Dendritic cell treated with granulocyte-macrophage colony-stimulating factor and Interleukin-4, amounts not matched to agents 40 ng/mL and 50 ng/mL, for 4 days (primary cell): ENCODE data around the gene ABAT.
A peak's percentile ranks its signal among the peaks of the same experiment; 100 is the strongest.

Source experiments
- H3K27ac Mint-ChIP-seq: one replicate; pipeline ENCODE4 v1.8.0; 2022; ENCODE audit warnings: mild to moderate bottlenecking, mixed read lengths
- H3K27me3 Mint-ChIP-seq: one replicate; pipeline ENCODE4 v1.8.0; 2022; ENCODE audit warnings: mild to moderate bottlenecking, mixed read lengths
- H3K36me3 Mint-ChIP-seq: one replicate; pipeline ENCODE4 v1.8.0; 2022; ENCODE audit warnings: low read depth, mixed read lengths
- H3K4me1 Mint-ChIP-seq: one replicate; pipeline ENCODE4 v1.8.0; 2022; ENCODE audit warnings: low read depth, mixed read lengths
- H3K4me3 Mint-ChIP-seq: one replicate; pipeline ENCODE4 v1.8.0; 2022; ENCODE audit warnings: mild to moderate bottlenecking, moderate library complexity, mixed read lengths
- H3K9me3 Mint-ChIP-seq: one replicate; pipeline ENCODE4 v1.8.0; 2022; ENCODE audit warnings: mixed read lengths
- intact Hi-C: fragments of 100-400 bp; cut with micrococcal nuclease; formaldehyde crosslinking; loops from one replicate; pipeline ENCODE4 v1.15.0; 2022

The ABAT gene

DNA sequence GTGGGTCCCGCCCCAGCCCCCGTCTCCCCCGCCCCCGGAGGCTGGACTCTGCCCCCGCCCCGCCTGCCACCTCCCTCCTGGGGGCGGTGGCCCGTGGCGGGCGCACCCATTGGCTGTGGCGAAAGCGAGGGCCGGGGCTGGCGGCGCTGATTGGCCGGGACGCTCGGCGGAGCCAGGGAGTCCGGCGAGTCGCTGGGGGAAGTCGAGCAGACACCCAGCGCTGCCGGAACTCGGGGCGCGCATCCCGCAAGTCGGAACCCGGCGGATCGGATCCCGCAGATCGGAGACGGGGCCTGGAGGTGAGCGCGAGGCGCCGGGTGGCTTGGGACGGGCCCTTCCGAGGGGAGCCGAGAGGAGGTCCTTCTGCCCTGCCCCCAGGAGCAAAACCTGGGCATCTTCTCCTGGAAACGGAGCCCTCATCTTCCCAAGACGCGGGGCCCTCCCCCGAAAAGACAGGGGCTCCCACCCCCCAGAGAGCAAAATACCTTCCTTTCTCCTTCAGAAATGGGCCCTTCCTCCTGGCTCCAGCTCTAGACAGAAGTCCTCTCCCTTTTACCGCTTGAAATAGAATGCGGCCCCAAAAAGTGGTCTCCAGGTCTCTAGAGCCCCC, at the start of gene ABAT:
ABAT (plus strand) TSS at position 205 of the 610 bp plus-strand sequence. CDS start 61,123 bp downstream, outside the sequence.
- H3K27me3 Mint-ChIP-seq: peaks cover 4% of the 10 kb centered on the region
- H3K27ac Mint-ChIP-seq: peak within 1 kb of the TSS; percentile 77
- intact Hi-C loops: loop anchor here (2.0 kb wide), 1 partner anchor 122 kb away; the partner anchor contains the start of genes PMM2 and TMEM186
- peaks cover 3% of the 10 kb centered on the region for H3K9me3 Mint-ChIP-seq
- peak within 1 kb of the TSS; percentile 87 for H3K4me3 Mint-ChIP-seq
- peaks cover 22% of the 10 kb centered on the region for H3K4me1 Mint-ChIP-seq
- H3K36me3 Mint-ChIP-seq: peaks cover 34% of the 10 kb centered on the region

DNA sequence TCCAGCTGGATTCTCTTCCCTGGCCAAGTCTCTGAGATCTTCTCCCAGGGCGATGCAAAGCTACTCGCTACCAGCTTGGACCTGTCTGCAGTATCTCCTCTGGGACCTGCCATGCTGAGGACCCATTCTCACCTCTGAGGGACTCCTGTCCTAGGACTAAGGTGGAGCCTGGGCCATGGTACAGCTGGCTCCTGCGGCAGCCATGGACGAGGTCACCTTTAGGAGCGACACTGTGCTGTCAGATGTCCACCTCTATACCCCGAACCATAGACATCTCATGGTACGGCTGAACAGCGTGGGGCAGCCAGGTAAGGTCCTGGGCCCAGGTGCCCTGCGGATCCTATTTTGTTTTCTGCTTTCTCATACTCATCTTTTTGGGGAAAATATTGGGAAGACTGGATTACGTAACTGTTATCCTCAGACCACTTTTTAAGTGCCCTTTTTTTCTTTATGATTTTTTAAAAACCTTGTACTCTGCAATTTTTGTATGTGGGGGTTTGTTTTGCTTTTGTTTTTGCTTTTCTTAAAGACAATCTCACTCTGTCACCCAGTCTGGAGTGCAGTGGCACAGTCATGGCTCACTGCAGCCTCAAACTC, 48.8 kb upstream of the ABAT start:
- H3K36me3 Mint-ChIP-seq: peaks cover 74% of the 10 kb centered on the region
- intact Hi-C loops: no loop called here

DNA sequence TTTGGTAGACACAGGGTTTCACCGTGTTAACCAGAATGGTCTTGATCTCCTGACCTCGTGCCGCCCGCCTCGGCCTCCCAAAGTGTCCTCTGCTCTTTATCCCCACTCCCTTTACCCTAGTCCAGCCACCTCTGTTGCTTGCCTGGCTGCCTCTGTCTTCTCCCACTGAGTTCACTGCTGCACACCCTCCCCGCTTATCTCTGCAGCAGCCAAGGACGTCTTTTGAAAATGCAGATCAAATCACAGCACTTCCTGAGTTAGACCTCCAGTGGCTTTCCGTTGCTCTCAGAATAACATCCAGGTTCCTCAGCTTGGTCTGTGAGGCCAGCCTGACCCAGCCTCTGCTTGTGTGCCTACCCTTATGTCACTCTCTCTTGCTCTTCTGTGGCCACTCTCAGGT, 47.5 kb upstream of the ABAT start:
- Mint-ChIP-seq H3K36me3 (peaks cover 84% of the 10 kb centered on the region), H3K27me3 (no peaks in the 10 kb centered on the region), H3K4me1 (peaks cover 62% of the 10 kb centered on the region), H3K9me3 (no peaks in the 10 kb centered on the region), H3K4me3 (no peak overlapping the region), H3K27ac (no peak overlapping the region)
- intact Hi-C loops: no loop called here

More for the DNA sequence above, 48.8 kb upstream of the ABAT start:
- Mint-ChIP-seq H3K4me3 (no peak overlapping the region), H3K27ac (no peak overlapping the region), H3K9me3 (no peaks in the 10 kb centered on the region), H3K27me3 (no peaks in the 10 kb centered on the region), H3K4me1 (peaks cover 49% of the 10 kb centered on the region)

DNA sequence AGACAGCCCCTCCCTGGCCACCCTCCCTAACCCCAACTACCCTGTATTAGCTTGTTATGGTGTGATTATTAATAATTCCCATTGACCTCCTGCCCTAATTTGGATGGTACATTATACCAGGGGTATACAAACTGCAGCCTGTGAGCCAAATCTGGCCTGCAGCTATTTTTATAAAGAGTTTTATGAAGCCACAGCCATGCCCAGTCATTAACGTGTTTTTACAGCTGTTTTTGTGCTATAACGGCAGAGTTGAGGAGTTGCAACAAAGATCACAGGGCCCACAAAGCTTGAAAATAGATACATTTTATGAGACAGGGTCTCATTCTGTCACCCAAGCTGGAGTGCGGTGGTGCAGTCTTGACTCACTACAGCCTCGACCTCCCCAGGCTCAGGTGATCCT, 47.0 kb upstream of the ABAT start:
- H3K4me1 Mint-ChIP-seq: peaks cover 62% of the 10 kb centered on the region
- intact Hi-C loops: no loop called here
- no peak overlapping the region for H3K4me3 Mint-ChIP-seq
- H3K27me3 Mint-ChIP-seq: no peaks in the 10 kb centered on the region
- H3K27ac Mint-ChIP-seq: no peak overlapping the region
- no peaks in the 10 kb centered on the region for H3K9me3 Mint-ChIP-seq
- H3K36me3 Mint-ChIP-seq: peaks cover 86% of the 10 kb centered on the region

DNA sequence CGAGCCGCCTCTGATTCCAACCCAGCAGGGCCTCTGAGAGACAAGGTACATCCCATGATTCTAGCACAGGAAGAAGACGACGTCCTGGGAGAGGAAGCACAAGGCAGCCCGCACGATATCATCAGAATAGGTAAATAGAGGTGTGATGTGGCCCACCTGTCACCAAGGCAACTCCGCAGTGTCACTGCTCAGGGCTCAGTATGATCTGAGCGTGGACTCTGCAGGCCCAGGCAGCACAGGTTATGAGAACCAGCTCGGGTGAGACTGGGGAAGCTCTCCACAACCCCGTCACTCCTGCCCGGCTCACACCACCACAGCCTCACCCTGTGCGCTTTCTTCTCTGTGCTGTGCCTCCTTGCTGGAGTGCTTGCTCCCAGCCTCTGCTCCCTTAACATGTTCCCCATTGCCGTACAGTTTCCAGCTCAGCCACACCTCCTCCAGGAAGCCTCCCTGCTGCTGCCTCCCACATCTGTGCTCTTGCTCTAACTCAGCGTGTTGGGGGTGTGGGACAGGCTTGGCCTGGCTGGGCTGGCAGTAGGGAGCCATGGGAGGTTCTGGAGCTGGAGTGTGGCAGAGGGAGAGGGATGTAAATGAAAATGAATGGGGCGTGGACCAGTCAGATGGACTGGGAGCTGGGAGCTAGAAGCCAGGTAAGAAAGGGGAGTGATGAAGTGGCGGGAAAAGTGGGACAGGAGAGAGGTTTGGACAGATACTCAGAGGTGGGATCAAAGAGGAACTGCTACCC, 45.3 kb upstream of the ABAT start:
- Mint-ChIP-seq H3K4me1 (peaks cover 68% of the 10 kb centered on the region), H3K9me3 (no peaks in the 10 kb centered on the region), H3K4me3 (no peak overlapping the region), H3K27me3 (no peaks in the 10 kb centered on the region), H3K27ac (peak overlapping the region; percentile 96), H3K36me3 (peaks cover 98% of the 10 kb centered on the region)
- intact Hi-C loops: no loop called here

DNA sequence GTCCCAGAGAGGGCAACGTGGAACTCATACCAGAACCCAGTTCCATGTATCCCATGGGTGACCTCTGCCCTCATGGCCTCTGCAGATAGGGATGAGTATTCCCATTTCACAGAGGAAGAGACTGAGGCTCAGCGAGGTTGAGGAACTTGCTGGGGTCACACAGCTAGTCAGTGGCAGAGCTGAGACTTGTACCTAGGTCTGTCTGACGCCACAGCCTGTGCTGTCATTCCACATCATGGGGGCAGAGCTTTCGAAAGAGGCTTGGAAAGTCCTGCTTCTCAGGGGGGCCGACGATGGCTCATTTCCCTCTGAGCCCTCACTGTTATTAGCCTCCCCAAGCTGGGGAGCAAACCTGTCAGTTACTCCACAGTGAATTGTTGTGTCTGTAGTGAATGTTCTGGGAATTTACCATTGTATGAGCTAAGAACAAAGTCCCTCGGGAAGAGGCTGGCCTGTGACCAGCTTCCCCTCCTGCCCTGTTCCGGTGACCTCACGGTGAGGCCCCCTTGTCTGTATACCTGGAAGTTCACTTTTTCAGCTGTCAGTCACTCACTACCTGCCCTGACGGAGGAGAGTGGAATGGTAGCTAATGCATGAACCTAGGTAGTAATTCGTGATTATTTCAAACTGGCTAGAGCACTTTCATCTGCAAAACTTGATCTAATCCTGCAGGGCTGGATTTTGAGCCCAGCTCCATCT, 44.0 kb upstream of the ABAT start:
- Mint-ChIP-seq H3K9me3 (no peaks in the 10 kb centered on the region), H3K4me3 (no peak overlapping the region), H3K36me3 (peaks cover 98% of the 10 kb centered on the region), H3K27me3 (no peaks in the 10 kb centered on the region), H3K27ac (peak overlapping the region; percentile 96), H3K4me1 (peaks cover 58% of the 10 kb centered on the region)
- intact Hi-C loops: loop anchor here (5.0 kb wide), 1 partner anchor 48 kb away; no protein-coding TSS in a partner anchor

DNA sequence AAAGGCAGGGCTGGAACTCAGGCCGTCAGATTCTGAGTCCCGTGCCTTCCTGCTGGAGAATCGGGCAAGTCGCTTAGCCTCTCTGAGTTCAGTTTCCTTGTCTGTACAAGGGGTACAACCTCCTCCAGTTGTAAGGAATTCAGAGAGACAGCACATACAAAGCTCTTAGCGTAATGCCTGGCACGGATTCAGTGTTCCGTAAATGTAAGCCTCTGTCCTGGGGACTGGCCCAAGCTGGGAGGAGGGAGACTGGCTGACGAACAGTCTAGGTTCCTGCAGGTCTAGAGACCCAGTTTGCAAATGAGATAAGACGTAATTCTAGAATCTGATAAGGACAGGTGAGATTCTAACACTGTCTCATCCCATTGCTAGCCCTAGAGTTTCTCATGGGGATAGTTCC, 43.0 kb upstream of the ABAT start:
- Mint-ChIP-seq H3K4me1 (peaks cover 58% of the 10 kb centered on the region), H3K27me3 (no peaks in the 10 kb centered on the region), H3K36me3 (peaks cover 98% of the 10 kb centered on the region), H3K9me3 (no peaks in the 10 kb centered on the region), H3K27ac (peak overlapping the region; percentile 96), H3K4me3 (no peak overlapping the region)
- intact Hi-C loops: loop anchor here (5.0 kb wide), 1 partner anchor 49 kb away; no protein-coding TSS in a partner anchor

DNA sequence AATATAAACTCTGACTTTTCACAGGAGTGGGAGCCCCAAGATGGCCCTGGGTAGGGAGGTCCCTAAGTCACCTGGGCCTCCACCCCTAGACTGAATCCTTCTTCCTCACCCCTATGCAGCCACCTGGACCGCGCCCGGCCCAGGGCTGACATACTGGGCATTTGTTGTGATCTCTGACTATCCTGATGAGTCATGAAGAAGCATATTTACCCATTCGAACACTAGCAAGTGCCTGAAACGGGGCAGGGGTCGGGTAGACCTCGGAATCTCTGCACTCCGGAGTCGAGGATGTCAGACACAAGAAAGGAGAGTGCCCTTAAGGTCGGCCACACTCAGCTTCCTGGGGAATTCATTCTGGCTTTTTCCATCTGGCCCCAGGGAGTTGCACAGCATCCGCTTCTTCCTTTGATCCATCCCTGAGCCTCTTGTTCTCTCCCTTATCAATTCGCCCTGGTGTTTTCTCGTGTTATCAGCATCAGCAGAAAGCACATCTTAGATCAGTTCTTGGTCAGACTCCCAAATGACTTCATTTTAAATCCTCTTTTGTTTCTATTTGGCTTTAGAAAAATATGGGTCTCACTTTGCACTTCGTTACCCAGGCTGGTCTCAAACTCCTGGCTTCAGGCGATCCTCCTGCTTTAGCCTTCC, 42.5 kb upstream of the ABAT start:
- peaks cover 55% of the 10 kb centered on the region for H3K4me1 Mint-ChIP-seq
- intact Hi-C loops: loop anchor here (1.0 to 5.0 kb wide), 2 partner anchors 12 to 50 kb away; no protein-coding TSS in a partner anchor
- no peaks in the 10 kb centered on the region for H3K9me3 Mint-ChIP-seq
- peaks cover 98% of the 10 kb centered on the region for H3K36me3 Mint-ChIP-seq
- peak overlapping the region; percentile 96 for H3K27ac Mint-ChIP-seq
- no peaks in the 10 kb centered on the region for H3K27me3 Mint-ChIP-seq
- peak overlapping the region; percentile 60 for H3K4me3 Mint-ChIP-seq

DNA sequence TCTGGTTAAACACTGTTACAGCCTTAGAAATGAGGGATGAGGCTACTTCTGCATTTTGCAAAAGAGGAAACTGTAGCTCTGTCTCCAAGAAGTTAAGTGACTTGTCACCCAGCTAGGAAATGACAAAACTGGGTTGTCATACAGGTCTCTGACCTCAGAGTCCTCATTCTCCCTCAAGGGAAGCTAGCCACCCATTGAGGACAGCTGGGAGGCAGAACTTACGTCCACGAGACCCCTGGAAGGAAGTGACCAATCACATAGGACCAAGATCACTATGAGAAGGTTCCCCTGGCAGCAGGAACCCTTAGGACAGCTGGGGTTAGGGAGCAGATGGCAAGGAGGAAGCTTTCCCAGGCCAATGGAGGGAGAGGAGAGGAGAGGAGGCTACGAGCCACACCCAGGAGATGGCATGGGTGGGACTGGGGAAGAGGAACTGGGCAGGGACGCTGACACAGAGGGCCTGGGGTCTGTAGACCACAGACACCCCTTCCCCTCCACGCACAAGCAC, 41.7 kb upstream of the ABAT start:
- H3K4me1 Mint-ChIP-seq: peaks cover 52% of the 10 kb centered on the region
- peak overlapping the region; percentile 65 for H3K4me3 Mint-ChIP-seq
- H3K9me3 Mint-ChIP-seq: no peaks in the 10 kb centered on the region
- peaks cover 98% of the 10 kb centered on the region for H3K36me3 Mint-ChIP-seq
- intact Hi-C loops: loop anchor here (1.0 to 5.0 kb wide), 2 partner anchors 12 to 50 kb away; no protein-coding TSS in a partner anchor
- no peaks in the 10 kb centered on the region for H3K27me3 Mint-ChIP-seq
- H3K27ac Mint-ChIP-seq: peak overlapping the region; percentile 96

DNA sequence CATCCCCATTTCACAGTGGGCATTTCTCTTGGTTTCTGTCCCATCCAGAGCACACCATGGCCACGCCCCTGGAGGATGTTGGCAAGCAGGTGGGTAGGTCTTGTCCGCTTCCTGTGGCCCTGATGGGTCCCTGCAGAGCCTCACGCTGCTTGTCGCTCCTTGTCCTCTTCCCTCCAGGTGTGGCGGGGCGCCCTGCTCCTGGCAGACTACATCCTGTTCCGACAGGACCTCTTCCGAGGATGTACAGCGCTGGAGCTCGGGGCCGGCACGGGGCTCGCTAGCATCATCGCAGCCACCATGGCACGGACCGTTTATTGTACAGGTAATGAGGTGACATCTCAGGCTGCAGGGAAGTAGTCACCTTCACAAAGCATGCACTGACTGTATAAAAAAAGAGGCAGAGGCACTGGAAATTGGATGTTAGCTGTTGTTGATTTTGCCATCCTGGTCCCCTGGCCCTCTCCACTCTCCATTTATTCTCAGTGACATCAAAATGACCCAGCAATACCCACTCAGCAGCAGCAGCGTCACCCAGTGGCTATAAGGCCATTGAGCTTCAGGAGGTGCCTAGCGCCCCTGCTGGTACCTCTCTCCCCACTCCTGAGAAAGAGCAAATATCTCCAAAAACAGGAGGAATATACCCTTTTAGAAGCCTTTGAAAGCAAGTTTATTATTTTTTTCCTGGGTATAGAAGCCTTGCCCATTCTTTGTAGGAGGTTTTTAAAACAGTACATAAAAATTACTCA, 39.3 kb upstream of the ABAT start:
- H3K27me3 Mint-ChIP-seq: no peaks in the 10 kb centered on the region

DNA sequence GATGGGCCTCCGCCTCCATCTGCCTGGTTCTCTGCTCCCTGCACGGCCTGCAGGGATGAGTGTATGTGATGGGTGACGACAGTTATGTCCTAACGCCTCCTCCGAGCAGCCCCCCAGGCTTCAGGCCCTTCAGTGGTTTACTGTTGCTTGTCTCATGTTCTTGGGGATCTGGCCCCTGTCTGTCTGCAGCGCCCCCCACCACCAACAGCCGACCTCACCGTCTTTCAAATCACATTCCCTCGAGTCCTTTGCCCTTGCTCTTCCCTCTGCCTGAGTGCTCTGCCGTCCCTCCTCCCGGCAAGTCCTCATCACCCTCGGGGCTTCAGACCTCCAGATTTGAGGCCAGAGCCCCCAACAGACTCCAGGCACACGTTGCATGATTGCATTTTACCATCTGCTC, 34.7 kb upstream of the ABAT start:
- intact Hi-C loops: no loop called here
- peaks cover 33% of the 10 kb centered on the region for H3K4me1 Mint-ChIP-seq
- H3K27ac Mint-ChIP-seq: no peak overlapping the region
- H3K9me3 Mint-ChIP-seq: no peaks in the 10 kb centered on the region
- H3K36me3 Mint-ChIP-seq: peaks cover 100% of the 10 kb centered on the region
- no peak overlapping the region for H3K4me3 Mint-ChIP-seq
- no peaks in the 10 kb centered on the region for H3K27me3 Mint-ChIP-seq

More for the DNA sequence above, 39.3 kb upstream of the ABAT start:
- Mint-ChIP-seq H3K36me3 (peaks cover 98% of the 10 kb centered on the region), H3K27ac (peak overlapping the region; percentile 73), H3K9me3 (no peaks in the 10 kb centered on the region), H3K4me1 (peaks cover 41% of the 10 kb centered on the region), H3K4me3 (no peak overlapping the region)
- intact Hi-C loops: loop anchor here (5.0 kb wide), 1 partner anchor 53 kb away; no protein-coding TSS in a partner anchor

DNA sequence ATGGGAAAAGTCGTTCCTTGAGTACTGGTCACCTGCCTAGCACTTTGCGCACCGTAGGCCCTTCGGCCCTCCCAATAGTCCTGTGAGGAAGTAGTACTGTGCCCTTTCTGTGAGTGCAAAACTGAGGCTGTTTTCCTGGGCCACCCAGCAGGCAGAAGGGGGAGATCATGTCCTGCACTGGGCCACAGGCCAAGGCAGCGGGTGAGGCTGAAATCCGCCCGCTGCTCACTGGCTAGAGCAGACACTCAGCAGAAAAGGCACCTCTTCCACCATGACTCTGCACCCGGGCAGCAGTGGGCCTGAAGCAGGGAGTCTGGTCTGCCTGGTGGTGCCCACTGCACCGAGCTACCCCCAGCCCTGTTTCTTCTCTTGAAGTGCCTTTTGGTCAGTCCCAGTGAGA, 32.7 kb upstream of the ABAT start:
- intact Hi-C loops: no loop called here
- H3K9me3 Mint-ChIP-seq: no peaks in the 10 kb centered on the region
- no peaks in the 10 kb centered on the region for H3K27me3 Mint-ChIP-seq
- no peak overlapping the region for H3K4me3 Mint-ChIP-seq
- H3K4me1 Mint-ChIP-seq: peaks cover 53% of the 10 kb centered on the region
- H3K27ac Mint-ChIP-seq: peak overlapping the region; percentile 96
- H3K36me3 Mint-ChIP-seq: peaks cover 100% of the 10 kb centered on the region
